ENCODE data around the gene UBALD2.
"Not testable (repeated sequence)": the region's sequence is repeated elsewhere in the genome, so short reads cannot be mapped to it uniquely, and the experiment has no call there.

UBALD2 gene

GRCh38 chr17:76266244-76266938 is 1.2 kb downstream of the UBALD2 start:
- DNase-seq, result no peak

- no peak for DNase-seq
Observed at GRCh38 chr17:76267051-76267576, 2.0 kb downstream of the UBALD2 start.

GRCh38 chr17:76267581-76268001 is 2.4 kb downstream of the UBALD2 start:
- DNase-seq, result not testable (repeated sequence)

GRCh38 chr17:76268015-76268749 is 3.0 kb downstream of the UBALD2 start:
- DNase-seq, result no peak

- DNase-seq, result no peak
Observed at GRCh38 chr17:76268991-76269981, 4.1 kb downstream of the UBALD2 start.

- no peak for DNase-seq
Observed at GRCh38 chr17:76270127-76270592, 5.0 kb downstream of the UBALD2 start.

GRCh38 chr17:76270770-76271668 is 5.9 kb downstream of the UBALD2 start:
- DNase-seq, result no peak

GRCh38 chr17:76271669-76272540 is 6.8 kb downstream of the UBALD2 start:
- DNase-seq, result no peak

- DNase-seq, result no peak
Observed at GRCh38 chr17:76272541-76273444, 7.6 kb downstream of the UBALD2 start.

- no peak for DNase-seq
Observed at GRCh38 chr17:76273445-76274111, 8.4 kb downstream of the UBALD2 start.

- no peak for DNase-seq
Observed at GRCh38 chr17:76274112-76274956, 9.2 kb downstream of the UBALD2 start.

- no peak for DNase-seq
Observed at GRCh38 chr17:76275382-76276068, 10.4 kb downstream of the UBALD2 start.

- no peak for DNase-seq
Observed at GRCh38 chr17:76276069-76276431, 10.9 kb downstream of the UBALD2 start.

- DNase-seq, result no peak
Observed at GRCh38 chr17:76276461-76277299, 11.5 kb downstream of the UBALD2 start.

- DNase-seq, result no peak
Observed at GRCh38 chr17:76277300-76278267, 12.4 kb downstream of the UBALD2 start.
